SU-DHL-6 (cell line): ENCODE results near the gene UNC13B.

ENCODE experiments used
- EZH2phosphoT487 ChIP-seq: fragments of 200-600 bp; sonication (generic), shearing (Covaris generic); conservative IDR thresholded peaks from 2 replicates; pipeline ENCODE4 v1.6.1; 2018; ENCODE audit warnings: mild to moderate bottlenecking, antibody characterized with exemption, low read length, moderate library complexity, mixed read lengths
- TF ChIP-seq, protein P1 (sequence below): fragments of 200-600 bp; sonication (generic); IDR thresholded peaks from one replicate; pipeline ENCODE4 v1.5.1; 2017; ENCODE audit warnings: antibody characterized with exemption, mild to moderate bottlenecking, low read length, moderate library complexity; ENCODE audit not compliant: insufficient read depth, poor library complexity, severe bottlenecking

GRCh38 chr9:35163413-35163812, 1.6 kb downstream of the UNC13B start:
- TF ChIP-seq, protein P1, sequence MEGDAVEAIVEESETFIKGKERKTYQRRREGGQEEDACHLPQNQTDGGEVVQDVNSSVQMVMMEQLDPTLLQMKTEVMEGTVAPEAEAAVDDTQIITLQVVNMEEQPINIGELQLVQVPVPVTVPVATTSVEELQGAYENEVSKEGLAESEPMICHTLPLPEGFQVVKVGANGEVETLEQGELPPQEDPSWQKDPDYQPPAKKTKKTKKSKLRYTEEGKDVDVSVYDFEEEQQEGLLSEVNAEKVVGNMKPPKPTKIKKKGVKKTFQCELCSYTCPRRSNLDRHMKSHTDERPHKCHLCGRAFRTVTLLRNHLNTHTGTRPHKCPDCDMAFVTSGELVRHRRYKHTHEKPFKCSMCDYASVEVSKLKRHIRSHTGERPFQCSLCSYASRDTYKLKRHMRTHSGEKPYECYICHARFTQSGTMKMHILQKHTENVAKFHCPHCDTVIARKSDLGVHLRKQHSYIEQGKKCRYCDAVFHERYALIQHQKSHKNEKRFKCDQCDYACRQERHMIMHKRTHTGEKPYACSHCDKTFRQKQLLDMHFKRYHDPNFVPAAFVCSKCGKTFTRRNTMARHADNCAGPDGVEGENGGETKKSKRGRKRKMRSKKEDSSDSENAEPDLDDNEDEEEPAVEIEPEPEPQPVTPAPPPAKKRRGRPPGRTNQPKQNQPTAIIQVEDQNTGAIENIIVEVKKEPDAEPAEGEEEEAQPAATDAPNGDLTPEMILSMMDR: no peak
- TF ChIP-seq EZH2phosphoT487: no peak
